ENCODE results near the gene MAP2K7.
"Not testable (repeated sequence)": the region's sequence is repeated elsewhere in the genome, so short reads cannot be mapped to it uniquely, and the experiment has no call there.

MAP2K7 gene

GRCh38 chr19:7908742-7909461, 5.2 kb downstream of the MAP2K7 start:
- DNase-seq: no peak

- DNase-seq: no peak
Observed at GRCh38 chr19:7909471-7910067, 5.9 kb downstream of the MAP2K7 start.

- no peak for DNase-seq
Observed at GRCh38 chr19:7910321-7911161, 6.9 kb downstream of the MAP2K7 start.

- no peak for DNase-seq
Observed at GRCh38 chr19:7911508-7912143, 7.9 kb downstream of the MAP2K7 start.

GRCh38 chr19:7912144-7912696, 8.5 kb downstream of the MAP2K7 start:
- no peak for DNase-seq

GRCh38 chr19:7912697-7913564, 9.3 kb downstream of the MAP2K7 start:
- DNase-seq: no peak

GRCh38 chr19:7913652-7914051, 10.0 kb downstream of the MAP2K7 start:
- no peak for DNase-seq

- DNase-seq: no peak
Observed at GRCh38 chr19:7914099-7914498, 10.4 kb downstream of the MAP2K7 start.

GRCh38 chr19:7914598-7915045, 10.9 kb downstream of the MAP2K7 start, which contains the start of gene TGFBR3L:
TGFBR3L (plus strand) TSS chr19:7914830.
- no peak for DNase-seq

- DNase-seq: no peak
Observed at GRCh38 chr19:7915250-7916102, 11.8 kb downstream of the MAP2K7 start.

GRCh38 chr19:7916103-7916954, 12.7 kb downstream of the MAP2K7 start:
- DNase-seq: peak; percentile 54 to 65

GRCh38 chr19:7916955-7917266, 13.2 kb downstream of the MAP2K7 start:
- DNase-seq: no peak

- peak; percentile 61 for DNase-seq
Observed at GRCh38 chr19:7917267-7918061, 13.8 kb downstream of the MAP2K7 start.

- DNase-seq: not testable (repeated sequence)
Observed at GRCh38 chr19:7918062-7918614, 14.5 kb downstream of the MAP2K7 start.

- no peak for DNase-seq
Observed at GRCh38 chr19:7918615-7919421, 15.1 kb downstream of the MAP2K7 start.

- DNase-seq: peak; percentile 97
Observed at GRCh38 chr19:7919610-7920518, 16.2 kb downstream of the MAP2K7 start, which contains the start of gene SNAPC2. SNAPC2 (plus strand) TSS chr19:7920338; CDS start chr19:7920367, 29 bp downstream.
